Vagina (tissue), 2 donors: ENCODE measurements around the gene NKTR. TPM values are rescaled to one million over a fixed set of nuclear protein-coding genes. Genes with fewer than 3 reads are reported as not detected.

Experiments
- DNase-seq, 2 donors: peaks; one replicate each; pipeline ENCODE4 v3.0.0-alpha.2; 2017; ENCODE audit errors: extremely low spot score in 2 of 2
- H3K27ac ChIP-seq: fragments of 200-600 bp; sonication (generic); one replicate; pipeline ENCODE4 v1.5.1; 2019
- H3K27me3 ChIP-seq: fragments of 200-600 bp; sonication (generic); one replicate; pipeline ENCODE4 v1.5.1; 2019
- H3K36me3 ChIP-seq, 2 donors: fragments of 200-600 bp; sonication (generic); one replicate each; pipeline ENCODE4 v1.5.1; 2017 to 2019
- H3K4me1 ChIP-seq: fragments of 200-600 bp; sonication (generic); one replicate; pipeline ENCODE4 v1.5.1; 2019
- H3K4me3 ChIP-seq, 2 donors: fragments of 200-600 bp; sonication (generic); 1 replicate in 1 of 2; 2 replicates in 1 of 2; pipeline ENCODE4 v1.5.1; 2016 to 2019
- H3K9me3 ChIP-seq: fragments of 200-600 bp; sonication (generic); one replicate; pipeline ENCODE4 v1.5.1; 2019
- CTCF ChIP-seq, 3 experiments: fragments of 450-650 bp in 2 of 3; fragments of 200-600 bp in 1 of 3; sonication (generic) in 1 of 3; IDR thresholded peaks; one replicate each; pipeline ENCODE4 v1.5.1; 2017 to 2019; ENCODE audit warnings: antibody characterized with exemption in 3 of 3, mild to moderate bottlenecking in 2 of 3, moderate library complexity in 2 of 3
- POLR2A ChIP-seq, 2 donors: fragments of 450-650 bp; IDR thresholded peaks; one replicate each; pipeline ENCODE4 v1.6.1; 2017; ENCODE audit warnings: antibody characterized with exemption in 2 of 2, mild to moderate bottlenecking in 2 of 2, moderate library complexity in 2 of 2
- POLR2AphosphoS5 ChIP-seq, 2 donors: sonication (generic); formaldehyde crosslinking; IDR thresholded peaks; one replicate each; pipeline ENCODE4 v1.9.0; 2017; ENCODE audit warnings: antibody characterized with exemption in 2 of 2, mild to moderate bottlenecking in 2 of 2, low read depth in 1 of 2; ENCODE audit not compliant: insufficient read depth in 1 of 2
- intact Hi-C: fragments of 100-400 bp; cut with DNase I; formaldehyde crosslinking; loops from one replicate; pipeline ENCODE4 v1.15.1; 2023
- total RNA-seq: library from RNA; depleted of rRNA; stranded (reverse); fragments of >200 nt; gene quantifications from one replicate; pipeline ENCODE4 v1.2.3, GENCODE V29; 2016

Gene NKTR
- total RNA-seq, 1 donor from 2014 or later = 128 TPM

- no peaks in the 10 kb centered on the region for H3K9me3 ChIP-seq
- no peaks in the 10 kb centered on the region for H3K36me3 ChIP-seq
- DNase-seq = no peak
- TF ChIP-seq POLR2AphosphoS5 (IDR thresholded peaks at IDR 0.05; ENCODE audit: insufficient read depth in 1 of 2, low read depth in 1 of 2) = no peak
- TF ChIP-seq POLR2A (IDR thresholded peaks at IDR 0.05) = no peak
- no peak for TF ChIP-seq CTCF (IDR thresholded peaks at IDR 0.05)
- H3K4me1 ChIP-seq = peaks cover 48% of the 10 kb centered on the region
- intact Hi-C loops = no loop called here
- no peaks in the 10 kb centered on the region for H3K27me3 ChIP-seq
- H3K27ac ChIP-seq = peak overlapping the region; percentile 98
- no peak overlapping the region for H3K4me3 ChIP-seq
Measured at GRCh38 chr3:42602961-42603360, 2.5 kb downstream of the NKTR start.

GRCh38 chr3:42605546-42606173 is 5.2 kb downstream of the NKTR start:
- Histone ChIP-seq H3K4me1 (peaks cover 68% of the 10 kb centered on the region), H3K27me3 (no peaks in the 10 kb centered on the region), H3K4me3 (no peak overlapping the region), H3K36me3 (no peaks in the 10 kb centered on the region), H3K9me3 (no peaks in the 10 kb centered on the region), H3K27ac (no peak overlapping the region)
- DNase-seq = no peak
- intact Hi-C loops = no loop called here
- TF ChIP-seq POLR2A (IDR thresholded peaks at IDR 0.05) (no peak), CTCF (IDR thresholded peaks at IDR 0.05) (no peak), POLR2AphosphoS5 (IDR thresholded peaks at IDR 0.05; ENCODE audit: insufficient read depth in 1 of 2, low read depth in 1 of 2) (no peak)

GRCh38 chr3:42608581-42608980 is 8.1 kb downstream of the NKTR start:
- no peak for DNase-seq
- H3K4me1 ChIP-seq = peaks cover 74% of the 10 kb centered on the region
- TF ChIP-seq POLR2AphosphoS5 (IDR thresholded peaks at IDR 0.05; ENCODE audit: insufficient read depth in 1 of 2, low read depth in 1 of 2) (no peak), POLR2A (IDR thresholded peaks at IDR 0.05) (no peak), CTCF (IDR thresholded peaks at IDR 0.05) (no peak)
- no peaks in the 10 kb centered on the region for H3K9me3 ChIP-seq
- no peaks in the 10 kb centered on the region for H3K36me3 ChIP-seq
- H3K27me3 ChIP-seq = no peaks in the 10 kb centered on the region
- no peak overlapping the region for H3K4me3 ChIP-seq
- no peak overlapping the region for H3K27ac ChIP-seq
- intact Hi-C loops = no loop called here

GRCh38 chr3:42610976-42611375 is 10.5 kb downstream of the NKTR start:
- no peak for DNase-seq
- Histone ChIP-seq H3K36me3 (no peaks in the 10 kb centered on the region), H3K4me1 (peaks cover 67% of the 10 kb centered on the region), H3K4me3 (no peak overlapping the region), H3K9me3 (no peaks in the 10 kb centered on the region), H3K27me3 (no peaks in the 10 kb centered on the region), H3K27ac (peak overlapping the region; percentile 52)
- intact Hi-C loops = no loop called here
- TF ChIP-seq CTCF (IDR thresholded peaks at IDR 0.05) = no peak

- no peaks in the 10 kb centered on the region for H3K9me3 ChIP-seq
- H3K36me3 ChIP-seq = no peaks in the 10 kb centered on the region
- intact Hi-C loops = no loop called here
- H3K4me3 ChIP-seq = no peak overlapping the region
- TF ChIP-seq POLR2A (IDR thresholded peaks at IDR 0.05) (no peak), POLR2AphosphoS5 (IDR thresholded peaks at IDR 0.05; ENCODE audit: insufficient read depth in 1 of 2, low read depth in 1 of 2) (peak in 1 of 2 donors; percentile 68), CTCF (IDR thresholded peaks at IDR 0.05) (no peak)
- peaks cover 63% of the 10 kb centered on the region for H3K4me1 ChIP-seq
- no peak for DNase-seq
- H3K27ac ChIP-seq = peak overlapping the region; percentile 52
- no peaks in the 10 kb centered on the region for H3K27me3 ChIP-seq
Measured at GRCh38 chr3:42612217-42612616, 11.7 kb downstream of the NKTR start.
